T-helper 2 cell (primary cell): ENCODE results near the gene TBX3.

ENCODE experiments used
- DNase-seq, 5 experiments: peaks; one replicate each; pipeline versions ENCODE4 v3.0.0 to v3.0.0-alpha.2; 2012 to 2022

TBX3 gene

GRCh38 chr12:114682106-114682784 is 1.7 kb downstream of the TBX3 start:
- no peak for DNase-seq

DNA sequence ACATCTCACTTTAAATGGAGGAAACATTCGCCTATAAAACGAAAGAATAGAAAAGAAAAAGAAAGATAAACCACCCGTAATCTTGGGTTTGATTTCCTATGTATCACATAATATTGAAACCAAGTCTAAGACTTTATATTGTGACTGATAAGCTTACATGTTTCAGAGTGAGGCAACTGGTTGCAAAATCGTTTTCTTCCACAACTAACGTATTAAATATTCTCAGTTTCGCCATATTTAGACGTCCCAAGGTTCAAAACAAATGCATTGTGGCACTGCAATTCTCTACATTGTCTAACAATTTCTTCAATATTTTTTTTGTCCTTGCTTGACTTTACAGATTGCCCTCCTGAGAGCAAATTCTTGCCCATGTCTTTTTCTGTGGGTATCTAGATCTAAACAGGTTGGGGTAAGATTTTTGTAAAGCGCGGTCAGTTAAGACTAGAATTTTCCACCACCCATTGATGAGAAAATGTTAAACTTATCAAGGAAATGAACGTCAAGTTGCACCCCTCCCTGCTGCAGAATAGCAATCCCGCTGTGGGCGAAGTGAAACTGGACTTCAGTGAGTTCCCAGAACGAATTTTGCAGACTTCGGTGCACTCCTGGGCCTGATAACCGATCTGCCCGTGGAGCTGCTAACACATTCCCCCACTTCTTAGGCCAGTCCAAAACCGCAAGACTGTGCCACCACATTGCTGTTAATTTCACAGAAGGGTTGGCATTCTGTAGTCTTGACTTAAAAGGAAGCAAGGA is 2.7 kb downstream of the TBX3 start:
- no peak for DNase-seq

DNA sequence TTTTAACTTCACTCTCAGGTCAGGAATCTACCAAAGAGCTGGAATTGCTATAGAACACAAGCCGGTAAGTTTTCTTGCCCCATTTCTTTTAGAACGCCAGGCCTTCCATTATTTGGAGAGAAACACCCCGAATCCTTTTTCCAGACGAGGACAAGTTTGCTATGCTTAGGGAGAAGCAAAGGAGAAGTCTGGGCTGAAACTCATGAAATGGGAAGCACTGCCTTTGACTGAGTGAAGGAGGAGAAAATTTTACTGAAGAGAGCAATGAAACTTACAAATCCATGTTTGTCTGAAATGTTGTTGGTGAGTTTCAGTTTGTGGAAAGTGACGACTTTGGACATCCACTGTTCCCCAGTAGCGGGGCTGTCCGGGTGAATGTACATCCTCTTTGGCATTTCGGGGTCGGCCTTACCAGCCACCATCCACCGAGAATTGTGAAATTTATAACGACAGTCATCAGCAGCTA is 3.3 kb downstream of the TBX3 start:
- no peak for DNase-seq

GRCh38 chr12:114679942-114680341 is 4.0 kb downstream of the TBX3 start:
- DNase-seq = no peak

DNA sequence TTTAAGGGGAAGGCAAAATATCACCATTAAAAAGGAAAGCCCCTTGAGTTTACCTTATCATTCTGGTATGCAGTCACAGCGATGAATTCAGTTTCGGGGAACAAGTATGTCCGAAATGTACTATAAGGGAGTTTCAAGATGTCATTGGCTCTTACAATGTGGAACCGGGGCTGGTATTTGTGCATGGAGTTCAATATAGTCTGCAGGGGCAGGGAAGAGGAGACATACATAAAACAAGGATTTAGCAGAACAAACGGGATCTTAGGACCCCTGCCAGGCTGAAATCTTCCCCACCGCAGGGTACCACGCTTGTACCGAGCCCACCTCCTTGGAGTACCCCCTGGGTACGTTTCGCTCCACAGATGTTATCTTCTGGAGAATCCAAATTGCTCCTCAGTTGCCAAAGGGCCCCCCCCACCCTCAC is 4.5 kb downstream of the TBX3 start:
- DNase-seq = no peak

DNA sequence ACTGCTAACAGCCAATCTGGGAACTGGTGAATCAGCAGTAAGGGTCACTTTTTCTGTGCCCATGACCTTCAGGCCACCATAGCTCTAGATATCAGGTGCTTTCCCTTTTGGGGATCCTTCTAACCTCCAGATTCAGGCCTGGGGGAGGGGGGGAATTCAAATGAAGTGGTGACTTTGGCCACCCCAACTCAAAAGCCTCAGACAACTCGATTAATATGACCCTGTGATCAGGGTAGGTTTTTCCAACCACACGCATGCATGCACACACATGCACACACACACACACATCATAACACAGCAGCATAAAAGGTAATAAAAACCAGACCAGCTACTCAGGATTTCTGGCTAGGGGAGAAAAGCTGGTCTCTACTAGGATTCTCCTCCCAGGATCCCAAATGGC is 5.3 kb downstream of the TBX3 start:
- no peak for DNase-seq

- no peak for DNase-seq
Measured at GRCh38 chr12:114678028-114678427, 5.9 kb downstream of the TBX3 start.

GRCh38 chr12:114676142-114676741 is 7.7 kb downstream of the TBX3 start:
- no peak for DNase-seq

DNA sequence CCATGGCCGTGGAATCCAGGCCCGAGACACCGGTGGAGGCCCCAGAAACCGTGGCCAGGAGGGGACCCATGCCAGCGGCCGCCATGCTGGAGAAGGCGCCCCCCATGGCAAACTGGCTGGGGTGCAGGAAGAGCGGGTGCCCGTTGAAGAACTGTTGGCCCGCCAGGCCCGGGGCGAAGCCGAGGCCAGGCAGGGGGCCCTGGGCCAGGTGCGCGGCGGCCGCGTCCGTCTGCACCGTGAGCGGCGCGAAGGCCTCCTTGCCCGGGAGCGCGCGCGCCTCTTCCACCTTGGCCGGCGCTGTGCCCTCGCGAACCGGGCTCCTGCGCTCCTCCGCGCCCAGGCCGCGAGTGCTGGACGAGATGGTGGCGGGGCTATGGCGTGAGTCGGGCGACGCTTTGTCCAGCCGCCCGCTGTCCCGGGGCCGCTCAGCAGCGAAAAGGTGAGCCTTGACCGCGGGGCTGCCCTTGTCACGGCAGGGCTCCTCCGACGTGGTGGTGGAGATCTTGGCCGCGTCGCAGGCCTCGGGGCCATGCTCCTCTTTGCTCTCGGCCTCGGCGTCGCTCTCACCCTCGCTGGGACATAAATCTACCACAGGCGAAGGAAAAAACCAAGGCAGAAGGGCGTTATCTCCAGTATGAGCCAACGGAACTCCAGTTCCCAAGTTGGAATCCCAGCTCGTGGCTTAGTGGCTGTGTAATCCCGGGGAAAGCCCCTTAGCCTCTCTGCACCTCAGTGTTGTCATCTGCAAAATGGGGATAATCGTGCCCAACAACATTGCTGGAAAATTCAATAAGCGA is 9.5 kb downstream of the TBX3 start:
- no peak for DNase-seq

- DNase-seq = no peak
Measured at GRCh38 chr12:114673901-114674250, 10.1 kb downstream of the TBX3 start.

GRCh38 chr12:114673169-114673833 is 10.7 kb downstream of the TBX3 start:
- DNase-seq = no peak

DNA sequence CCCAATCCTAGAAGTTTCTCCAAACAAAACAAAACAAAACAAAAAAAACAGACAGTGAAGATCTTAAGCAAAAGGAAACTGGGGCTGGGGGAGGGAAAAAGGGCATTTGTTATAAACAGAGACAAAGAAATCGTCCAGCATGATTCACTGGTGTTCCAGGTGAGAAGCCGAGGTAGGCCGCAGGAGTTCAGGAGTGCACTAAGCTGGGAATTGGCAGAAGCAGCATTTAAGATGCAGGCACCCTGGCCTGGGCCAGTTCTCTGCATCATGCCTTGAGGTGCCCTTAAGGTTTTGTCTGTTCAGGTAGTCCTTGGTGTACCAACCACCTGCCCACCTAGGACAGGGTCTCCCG is 11.2 kb downstream of the TBX3 start:
- DNase-seq = no peak

- DNase-seq = no peak
Measured at GRCh38 chr12:114671443-114672411, 12.2 kb downstream of the TBX3 start.

DNA sequence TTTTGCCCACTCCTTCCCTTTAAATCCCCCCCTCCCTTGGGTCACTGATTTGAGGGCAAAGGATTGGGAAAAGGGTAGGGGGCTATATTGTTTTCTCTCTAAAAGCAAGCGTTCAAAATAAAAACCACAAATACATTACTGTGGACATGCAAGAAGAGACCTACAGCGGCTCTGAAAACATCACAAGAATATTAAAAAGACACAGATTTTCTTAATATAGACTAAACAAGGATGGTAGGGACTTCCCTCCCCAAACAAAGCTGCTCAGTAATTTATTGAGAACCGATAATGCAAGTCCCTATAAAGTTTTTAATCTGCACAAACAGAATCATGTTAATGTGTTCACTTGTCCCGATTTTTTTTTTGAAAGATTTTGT is 12.9 kb downstream of the TBX3 start:
- no peak for DNase-seq

GRCh38 chr12:114670291-114670980 is 13.5 kb downstream of the TBX3 start:
- DNase-seq = no peak

- no peak for DNase-seq
Measured at GRCh38 chr12:114669401-114670290, 14.3 kb downstream of the TBX3 start.

- DNase-seq = no peak
Measured at GRCh38 chr12:114668886-114669288, 15.1 kb downstream of the TBX3 start.

DNA sequence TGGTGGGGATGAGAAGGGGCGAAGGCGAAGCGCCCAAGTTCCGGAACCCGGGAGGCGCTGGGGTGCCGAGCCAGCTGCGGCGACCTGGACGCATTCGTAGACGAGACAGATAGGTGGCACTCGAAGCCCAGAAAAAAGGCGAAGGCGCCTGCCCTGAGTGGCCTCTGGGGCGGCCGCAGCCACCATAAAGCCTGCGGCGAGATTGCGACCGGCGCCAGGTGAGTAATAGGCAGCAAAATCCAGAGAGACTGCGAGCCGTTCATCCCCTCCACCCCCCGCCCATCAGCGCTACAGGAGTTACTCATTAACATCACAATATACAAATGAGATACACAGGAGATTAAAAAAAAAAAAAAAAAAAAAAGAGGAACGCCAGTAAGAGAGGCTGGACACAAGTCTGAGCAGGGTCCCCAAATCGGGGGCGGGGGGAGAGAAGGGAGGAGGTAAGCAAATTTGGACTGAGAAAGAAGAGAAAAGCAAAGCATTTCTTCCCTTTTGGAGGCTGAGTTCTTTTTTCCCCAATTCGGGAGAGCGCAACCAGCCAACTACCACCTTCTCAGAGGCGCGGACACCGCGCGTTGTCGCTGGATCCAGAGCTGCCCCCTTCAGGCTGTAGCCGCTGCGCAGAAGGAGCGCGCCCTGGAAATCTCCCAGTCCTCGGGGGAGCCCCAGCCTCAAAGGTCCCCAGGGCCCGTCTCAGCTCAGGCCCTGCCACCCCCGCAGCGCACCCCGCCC is 15.7 kb downstream of the TBX3 start:
- DNase-seq = peak in 1 of 5 experiments; percentile 18

- no peak for DNase-seq
Measured at GRCh38 chr12:114667669-114668150, 16.3 kb downstream of the TBX3 start.
